ENCODE measurements around the gene AGPS.

GRCh38 chr2:177464549-177464948, 72.0 kb downstream of the AGPS start:
- TF ChIP-seq CTCF (IDR thresholded peaks at IDR 0.05; ENCODE audit: low read depth, low read length) (no peak), EZH2phosphoT487 (IDR thresholded peaks at IDR 0.05; ENCODE audit: low read depth) (no peak)

All from OCI-LY3 (cell line).